ENCODE data around the gene SMARCA2. TPM values are rescaled to one million over a fixed set of nuclear protein-coding genes. Genes with fewer than 3 reads are reported as not detected.

SMARCA2 gene
- total RNA-seq, 1 donor from 2014 or later, result 147 TPM

DNA sequence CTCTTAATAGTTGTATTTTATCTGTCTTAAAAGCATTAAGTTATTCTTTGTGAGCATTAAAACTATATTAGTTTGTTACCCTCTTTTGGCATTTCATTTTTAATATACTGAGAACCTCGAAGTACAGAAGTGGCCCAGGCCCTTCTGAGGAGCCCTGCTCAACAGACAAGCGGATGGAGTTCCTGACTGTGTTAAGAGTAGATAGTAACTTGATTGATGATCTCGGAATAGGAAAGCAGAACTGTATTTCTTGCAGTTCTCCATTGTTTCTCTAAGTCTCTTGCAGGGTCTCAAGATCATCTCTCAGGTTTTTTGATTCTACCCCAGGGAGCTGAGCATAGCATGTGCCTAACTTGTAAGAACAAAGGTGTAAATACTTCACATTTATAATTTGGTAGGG, 139.6 kb downstream of the SMARCA2 start:
- DNase-seq (no peak), ATAC-seq (no peak)
- Histone ChIP-seq H3K36me3 (no peaks in the 10 kb centered on the region), H3K27me3 (ENCODE audit: low read depth) (no peaks in the 10 kb centered on the region), H3K27ac (no peak overlapping the region), H3K9me3 (no peaks in the 10 kb centered on the region), H3K4me1 (peaks cover 26% of the 10 kb centered on the region), H3K4me3 (no peak overlapping the region)
- TF ChIP-seq, protein P1, sequence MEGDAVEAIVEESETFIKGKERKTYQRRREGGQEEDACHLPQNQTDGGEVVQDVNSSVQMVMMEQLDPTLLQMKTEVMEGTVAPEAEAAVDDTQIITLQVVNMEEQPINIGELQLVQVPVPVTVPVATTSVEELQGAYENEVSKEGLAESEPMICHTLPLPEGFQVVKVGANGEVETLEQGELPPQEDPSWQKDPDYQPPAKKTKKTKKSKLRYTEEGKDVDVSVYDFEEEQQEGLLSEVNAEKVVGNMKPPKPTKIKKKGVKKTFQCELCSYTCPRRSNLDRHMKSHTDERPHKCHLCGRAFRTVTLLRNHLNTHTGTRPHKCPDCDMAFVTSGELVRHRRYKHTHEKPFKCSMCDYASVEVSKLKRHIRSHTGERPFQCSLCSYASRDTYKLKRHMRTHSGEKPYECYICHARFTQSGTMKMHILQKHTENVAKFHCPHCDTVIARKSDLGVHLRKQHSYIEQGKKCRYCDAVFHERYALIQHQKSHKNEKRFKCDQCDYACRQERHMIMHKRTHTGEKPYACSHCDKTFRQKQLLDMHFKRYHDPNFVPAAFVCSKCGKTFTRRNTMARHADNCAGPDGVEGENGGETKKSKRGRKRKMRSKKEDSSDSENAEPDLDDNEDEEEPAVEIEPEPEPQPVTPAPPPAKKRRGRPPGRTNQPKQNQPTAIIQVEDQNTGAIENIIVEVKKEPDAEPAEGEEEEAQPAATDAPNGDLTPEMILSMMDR (IDR thresholded peaks at IDR 0.05), result no peak
- intact Hi-C loops (cut with DNase I), result no loop called here

- DNase-seq (no peak), ATAC-seq (no peak)
- intact Hi-C loops (cut with DNase I), result no loop called here
- peaks cover 38% of the 10 kb centered on the region for H3K4me1 ChIP-seq
- H3K27me3 ChIP-seq (ENCODE audit: low read depth), result no peaks in the 10 kb centered on the region
- no peak overlapping the region for H3K27ac ChIP-seq
- H3K36me3 ChIP-seq, result no peaks in the 10 kb centered on the region
- TF ChIP-seq, protein P1 (IDR thresholded peaks at IDR 0.05), result no peak
- H3K9me3 ChIP-seq, result no peaks in the 10 kb centered on the region
- no peak overlapping the region for H3K4me3 ChIP-seq
Measured at GRCh38 chr9:2155966-2156365, 140.8 kb downstream of the SMARCA2 start.

DNA sequence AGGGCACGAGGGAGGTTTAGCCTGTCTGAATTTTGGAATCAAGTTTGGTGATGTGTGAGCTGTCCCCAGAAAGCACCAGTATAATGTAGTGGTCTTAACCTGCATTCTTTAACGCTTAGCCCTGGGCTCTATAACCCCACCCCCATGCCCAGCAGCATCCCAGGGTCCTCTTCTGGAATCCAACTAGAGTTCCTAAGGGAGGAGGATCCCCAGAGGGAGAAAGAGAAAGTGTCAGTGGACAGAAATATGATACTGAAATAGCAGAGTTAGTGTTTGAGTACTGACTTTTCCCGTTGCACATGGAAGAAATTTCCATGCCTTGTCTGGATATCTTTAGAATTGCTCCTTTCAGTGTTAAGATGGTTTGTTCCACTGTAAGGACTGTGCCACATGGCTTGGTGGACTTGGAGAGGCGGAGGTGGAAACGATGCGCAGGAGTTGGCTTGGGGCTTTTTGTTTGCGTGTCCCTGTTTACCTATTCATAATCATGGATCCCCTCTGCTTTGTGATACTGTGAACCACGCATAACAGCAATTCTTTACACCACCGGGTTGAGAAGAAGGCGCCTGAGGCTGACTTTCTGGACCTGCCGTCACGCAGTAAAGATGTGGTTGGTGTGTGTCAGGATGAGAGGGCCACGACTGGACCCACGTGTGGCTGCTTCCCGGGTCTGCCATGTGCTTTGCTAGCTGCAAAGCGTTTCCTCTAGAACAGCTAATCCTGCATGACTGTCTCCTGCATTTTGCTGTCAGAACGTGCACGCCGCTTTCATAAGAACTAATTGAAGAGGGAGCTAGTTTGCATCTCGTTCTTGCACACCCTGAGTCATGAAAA, 142.3 kb downstream of the SMARCA2 start:
- Histone ChIP-seq H3K4me3 (peak overlapping the region; percentile 56), H3K27ac (peak overlapping the region; percentile 77), H3K36me3 (peaks cover 9% of the 10 kb centered on the region), H3K9me3 (no peaks in the 10 kb centered on the region), H3K27me3 (ENCODE audit: low read depth) (no peaks in the 10 kb centered on the region), H3K4me1 (peaks cover 41% of the 10 kb centered on the region)
- TF ChIP-seq, protein P1 (IDR thresholded peaks at IDR 0.05), result no peak
- ATAC-seq (peak; percentile 72), DNase-seq (peak; percentile 52)
- intact Hi-C loops (cut with DNase I), result no loop called here

GRCh38 chr9:2158111-2158610, 143.0 kb downstream of the SMARCA2 start:
- Histone ChIP-seq H3K4me1 (peaks cover 38% of the 10 kb centered on the region), H3K27me3 (ENCODE audit: low read depth) (no peaks in the 10 kb centered on the region), H3K9me3 (no peaks in the 10 kb centered on the region), H3K4me3 (peak overlapping the region; percentile 56), H3K36me3 (peaks cover 11% of the 10 kb centered on the region), H3K27ac (peak overlapping the region; percentile 77)
- DNase-seq (peak; percentile 65), ATAC-seq (peak; percentile 71 to 81)
- TF ChIP-seq, protein P1 (IDR thresholded peaks at IDR 0.05), result no peak
- intact Hi-C loops (cut with DNase I), result no loop called here

DNA sequence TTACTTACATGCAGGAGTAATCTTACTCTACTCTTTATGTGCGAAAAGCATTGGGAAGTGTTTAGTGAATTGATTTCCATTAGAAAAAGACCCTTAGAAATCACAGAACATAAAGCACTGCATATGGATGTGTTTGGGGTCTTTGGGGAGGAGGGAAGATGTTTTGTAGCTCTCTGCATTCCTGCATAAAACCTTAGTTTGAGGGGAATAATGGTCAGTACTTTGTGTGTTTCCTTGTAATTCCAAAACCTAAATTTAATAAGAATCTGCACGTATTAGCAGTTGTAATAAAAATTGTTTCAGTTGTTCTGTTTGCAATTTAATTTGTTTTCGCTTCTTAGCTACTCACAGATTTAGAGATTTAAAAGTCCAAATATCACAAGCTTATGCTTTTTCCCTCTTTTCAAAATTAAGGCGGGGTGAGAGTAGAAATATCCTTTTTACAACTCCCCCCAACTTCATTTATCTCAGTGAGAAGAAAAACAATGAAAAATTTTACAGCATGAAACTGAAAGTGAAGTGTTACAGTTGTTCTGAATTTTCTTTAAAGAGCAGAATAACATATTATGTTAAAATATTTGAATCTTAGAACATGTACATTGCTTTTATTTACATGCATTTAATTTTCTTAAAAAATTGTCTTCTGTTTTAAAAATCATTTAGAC, 143.8 kb downstream of the SMARCA2 start:
- no peak for ATAC-seq
- no peak for DNase-seq
- Histone ChIP-seq H3K4me1 (peaks cover 36% of the 10 kb centered on the region), H3K4me3 (peak overlapping the region; percentile 56), H3K27me3 (ENCODE audit: low read depth) (no peaks in the 10 kb centered on the region), H3K36me3 (peaks cover 16% of the 10 kb centered on the region), H3K27ac (peak overlapping the region; percentile 77), H3K9me3 (no peaks in the 10 kb centered on the region)
- TF ChIP-seq, protein P1 (IDR thresholded peaks at IDR 0.05), result no peak
- intact Hi-C loops (cut with DNase I), result no loop called here

Data from lower lobe of right lung (tissue), 2 donors.